HG02870 (cell line): Measurements from ENCODE around the gene SORCS2.

Experiments used
- ATAC-seq: cut with Tn5 transposase; IDR thresholded peaks from one replicate; pipeline ENCODE4 v1.9.1; 2021; ENCODE audit warnings: mild to moderate bottlenecking, moderate library complexity; ENCODE audit not compliant: unreplicated experiment

SORCS2 gene

DNA sequence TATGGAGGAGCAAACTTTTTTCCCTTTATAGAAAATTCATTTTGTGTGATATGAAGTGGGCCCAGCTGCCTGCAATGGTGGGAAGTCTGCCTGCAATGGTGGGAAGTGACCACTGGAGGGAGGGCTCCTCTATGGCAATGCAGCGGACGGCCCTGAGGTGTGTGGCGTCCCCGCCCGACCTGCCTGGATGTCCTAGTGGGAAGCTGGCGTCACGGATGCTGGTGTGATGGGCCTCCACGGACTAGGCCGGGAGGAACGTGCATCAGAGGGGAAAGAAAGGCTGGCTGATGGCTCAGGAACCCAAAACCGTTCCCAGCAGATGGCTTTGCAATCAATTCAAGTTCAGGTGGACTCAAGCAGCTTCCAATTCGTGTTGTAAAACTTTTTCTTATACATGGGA lies 569.4 kb downstream of the SORCS2 start:
- ATAC-seq: peak; percentile 65

DNA sequence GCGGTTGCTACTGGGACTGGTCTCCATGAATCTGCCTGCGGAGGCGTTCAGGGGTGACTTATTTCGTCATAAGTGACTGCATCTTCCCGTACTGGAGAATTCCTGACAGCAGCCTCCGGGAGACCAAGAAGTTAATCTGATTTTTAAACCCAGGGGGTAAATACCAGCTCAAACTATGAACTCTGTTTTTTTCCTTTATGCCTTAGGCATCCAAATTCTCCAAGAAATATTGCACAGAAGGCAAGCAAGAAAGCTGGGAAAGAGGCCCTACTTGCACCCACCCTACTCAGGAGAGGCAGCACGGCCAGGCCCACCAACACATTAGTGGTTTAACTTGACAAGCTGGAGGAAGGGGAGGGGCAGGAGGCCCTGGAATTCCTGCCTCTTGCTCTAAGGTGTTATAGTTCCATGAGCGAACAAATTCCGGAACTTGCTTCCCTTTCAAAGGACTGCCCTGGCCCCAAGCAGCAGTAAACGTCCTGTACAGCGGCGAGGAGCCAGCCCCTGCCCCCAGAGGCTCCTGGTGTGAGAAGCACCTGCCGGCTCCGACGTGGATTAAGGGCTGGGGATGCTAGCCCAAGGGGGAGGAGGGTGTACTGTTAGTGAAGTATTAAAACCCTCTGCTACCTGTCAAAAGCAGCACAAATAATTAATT lies 570.2 kb downstream of the SORCS2 start:
- no peak for ATAC-seq

DNA sequence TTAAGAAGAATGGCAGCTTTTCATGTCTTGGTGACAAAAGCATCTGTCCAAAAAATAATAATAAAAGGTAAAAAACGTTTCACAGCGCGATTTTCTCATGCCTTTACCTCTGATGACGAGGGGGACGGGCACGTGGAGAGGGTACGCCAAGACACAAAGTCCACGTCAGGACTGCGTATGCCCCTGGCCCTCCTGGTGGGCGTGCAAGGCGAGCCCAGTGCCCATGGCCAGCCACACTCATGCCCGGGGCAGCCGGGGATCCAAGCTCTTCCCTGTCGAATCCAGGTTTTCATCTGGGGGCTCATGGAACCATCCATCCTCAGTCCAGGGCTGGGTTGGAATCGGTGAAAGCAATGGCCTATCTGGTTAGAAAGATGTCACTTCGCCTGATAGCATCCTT lies 570.8 kb downstream of the SORCS2 start:
- ATAC-seq: no peak

DNA sequence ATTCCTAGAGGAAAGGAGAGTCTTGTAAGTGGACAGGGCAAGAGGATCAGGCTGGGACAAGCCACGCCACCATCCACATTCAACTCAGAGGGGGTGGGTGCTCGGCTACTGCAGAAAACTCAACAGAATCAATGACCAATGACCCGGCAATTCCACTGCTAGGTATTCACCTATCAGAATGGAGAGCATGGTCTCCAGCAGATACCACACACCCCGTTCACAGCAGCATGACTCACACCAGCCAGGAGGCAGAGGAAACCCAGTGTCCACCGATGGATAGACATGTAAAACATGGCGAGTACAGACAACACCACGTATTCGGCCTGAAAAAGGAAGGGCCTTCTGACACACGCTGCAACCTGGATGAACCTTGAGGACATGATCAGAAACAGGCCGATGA lies 571.5 kb downstream of the SORCS2 start:
- no peak for ATAC-seq

DNA sequence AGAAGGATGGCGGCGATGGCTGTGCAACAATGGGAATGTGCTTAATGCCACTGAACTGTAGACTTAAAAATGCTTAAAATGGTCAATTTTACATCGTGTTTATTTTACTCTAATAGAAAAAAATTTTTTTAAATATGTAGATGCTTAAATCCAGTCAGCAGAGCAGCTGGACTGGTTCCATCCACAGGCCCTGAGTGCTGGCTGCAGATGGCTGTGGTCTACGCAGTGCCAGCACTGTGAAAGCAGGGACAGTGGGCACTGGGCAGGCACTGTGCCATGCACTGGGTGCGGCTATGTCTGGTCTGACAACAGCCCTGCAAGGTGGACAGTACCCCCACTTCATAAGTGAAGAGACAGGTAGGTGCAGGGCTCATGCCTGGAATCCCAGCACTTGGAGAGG lies 572.1 kb downstream of the SORCS2 start:
- ATAC-seq: no peak

DNA sequence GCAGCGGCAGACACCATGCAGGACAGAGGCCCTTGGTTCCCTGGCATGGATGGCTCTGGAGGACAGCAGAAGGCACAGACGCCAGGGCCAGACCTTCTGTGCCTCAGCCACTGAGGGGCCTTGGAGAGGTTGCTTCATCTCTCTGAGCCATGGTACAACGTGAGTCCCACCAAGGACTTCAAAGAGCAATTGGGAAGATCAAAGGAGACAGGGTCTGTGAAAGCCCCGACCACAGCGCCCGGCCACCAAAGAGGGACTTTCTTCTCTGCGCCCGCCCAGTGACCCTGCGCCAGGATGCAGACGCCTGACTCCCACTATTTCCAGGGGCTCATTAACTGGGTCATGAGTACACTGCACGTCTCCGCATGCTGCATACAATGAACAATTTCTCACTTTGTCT lies 573.3 kb downstream of the SORCS2 start:
- ATAC-seq: no peak

DNA sequence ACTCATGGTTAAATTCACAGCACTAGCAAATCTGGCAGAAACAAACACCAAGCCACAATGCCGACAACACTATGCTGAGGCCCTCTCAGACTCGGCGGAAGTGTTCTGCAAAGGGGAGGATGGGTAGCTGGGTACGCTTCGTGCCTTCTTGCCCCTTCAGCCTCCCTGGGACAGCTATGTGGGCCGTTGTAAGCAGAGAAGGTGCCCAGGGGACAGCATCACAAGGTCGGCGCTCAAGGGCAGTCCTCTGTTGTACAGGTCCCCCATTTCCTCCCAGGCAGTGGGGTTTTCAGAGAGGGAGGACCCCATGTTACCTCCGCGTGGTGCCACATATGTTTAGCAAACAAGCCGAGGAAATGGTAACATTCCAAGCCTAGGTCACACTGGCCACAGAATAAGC lies 573.7 kb downstream of the SORCS2 start:
- no peak for ATAC-seq

DNA sequence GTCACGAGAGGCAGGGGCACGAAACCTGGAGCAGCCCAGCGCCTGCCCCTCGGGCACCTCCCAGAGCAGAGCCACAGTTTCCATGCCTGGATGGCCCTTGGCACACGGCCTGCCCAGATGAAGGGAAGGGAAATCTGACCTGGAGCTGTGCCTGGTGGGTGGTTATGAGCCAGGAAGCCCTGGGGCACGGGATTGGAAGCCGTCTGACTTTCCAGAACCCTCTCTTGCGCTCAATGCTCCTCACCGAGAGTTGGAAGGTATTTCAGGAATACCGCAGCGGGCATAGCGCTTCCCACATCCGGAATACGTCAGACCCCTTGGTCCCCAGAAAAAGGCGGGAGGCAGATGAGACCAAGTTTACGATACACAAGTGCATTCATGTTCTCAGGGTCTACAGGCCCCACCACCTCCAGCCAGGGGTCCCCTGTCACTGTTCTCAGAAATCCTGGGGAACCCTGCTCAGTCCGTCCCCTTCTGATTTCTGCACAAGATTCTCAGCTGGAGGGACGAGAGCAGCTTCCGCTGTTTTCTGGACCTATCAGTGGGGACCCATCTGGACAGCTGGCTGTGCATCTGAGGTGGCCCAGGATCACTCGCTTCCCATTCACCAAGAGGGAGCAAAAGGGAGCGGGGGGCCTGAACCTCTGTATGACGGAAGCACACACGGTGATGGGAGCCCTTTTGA lies 574.5 kb downstream of the SORCS2 start:
- ATAC-seq: no peak

DNA sequence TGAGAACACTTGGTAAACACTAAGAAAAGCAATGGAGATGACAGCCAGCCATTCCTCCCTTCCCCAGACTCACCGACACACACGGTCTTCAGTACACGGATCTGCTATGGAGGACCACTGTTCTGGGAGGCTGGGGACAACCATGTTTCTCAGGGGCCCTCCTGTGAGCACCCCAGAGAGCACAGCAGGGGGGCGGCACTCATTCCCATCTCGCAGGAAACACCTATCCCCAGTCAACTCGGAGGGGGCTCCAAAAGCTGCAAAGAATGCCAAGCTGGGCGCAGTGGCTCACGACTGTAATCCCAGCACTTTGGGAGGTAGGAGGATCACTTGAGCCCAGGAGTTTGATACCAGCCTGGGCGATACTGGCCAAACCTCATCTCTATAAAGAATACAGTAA lies 575.2 kb downstream of the SORCS2 start:
- no peak for ATAC-seq

DNA sequence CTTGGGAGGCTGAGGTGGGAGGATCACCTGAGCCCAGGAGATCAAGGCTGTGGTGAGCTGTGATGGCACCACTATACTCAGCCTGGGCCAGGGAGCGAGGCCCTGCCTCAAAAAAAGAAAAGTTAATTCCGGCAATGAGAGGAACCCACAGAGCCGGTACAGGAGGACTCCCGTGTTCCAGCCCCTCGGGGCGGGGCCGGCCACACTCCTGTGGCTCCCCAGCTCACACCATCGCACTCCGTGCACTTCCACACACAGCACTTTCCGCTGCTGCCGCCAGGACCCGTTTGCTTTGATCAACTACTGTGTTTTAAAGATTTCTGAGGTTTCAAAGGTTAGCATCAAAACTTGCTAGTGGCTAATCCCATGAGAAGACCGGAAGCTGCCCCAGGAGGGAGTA lies 575.6 kb downstream of the SORCS2 start:
- no peak for ATAC-seq

DNA sequence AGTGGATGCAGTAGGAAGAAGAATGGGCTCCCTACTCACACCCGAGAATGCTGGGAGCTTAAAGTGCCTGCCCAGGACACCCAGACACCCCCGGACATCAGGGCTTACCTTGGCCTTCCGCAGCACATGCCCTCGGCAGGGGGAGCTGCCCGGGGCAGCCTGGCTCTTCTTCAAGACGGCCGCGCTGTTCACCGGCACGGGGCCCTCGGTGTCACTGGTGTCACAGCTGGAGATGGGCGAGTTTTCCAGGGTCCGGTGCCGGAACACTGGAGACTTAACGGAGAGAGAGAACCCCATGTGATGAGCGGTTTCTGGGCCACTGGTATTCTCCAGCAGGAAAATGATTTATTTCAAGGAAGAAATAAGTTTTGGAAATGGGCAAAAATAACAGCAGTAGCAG lies 576.4 kb downstream of the SORCS2 start:
- no peak for ATAC-seq

DNA sequence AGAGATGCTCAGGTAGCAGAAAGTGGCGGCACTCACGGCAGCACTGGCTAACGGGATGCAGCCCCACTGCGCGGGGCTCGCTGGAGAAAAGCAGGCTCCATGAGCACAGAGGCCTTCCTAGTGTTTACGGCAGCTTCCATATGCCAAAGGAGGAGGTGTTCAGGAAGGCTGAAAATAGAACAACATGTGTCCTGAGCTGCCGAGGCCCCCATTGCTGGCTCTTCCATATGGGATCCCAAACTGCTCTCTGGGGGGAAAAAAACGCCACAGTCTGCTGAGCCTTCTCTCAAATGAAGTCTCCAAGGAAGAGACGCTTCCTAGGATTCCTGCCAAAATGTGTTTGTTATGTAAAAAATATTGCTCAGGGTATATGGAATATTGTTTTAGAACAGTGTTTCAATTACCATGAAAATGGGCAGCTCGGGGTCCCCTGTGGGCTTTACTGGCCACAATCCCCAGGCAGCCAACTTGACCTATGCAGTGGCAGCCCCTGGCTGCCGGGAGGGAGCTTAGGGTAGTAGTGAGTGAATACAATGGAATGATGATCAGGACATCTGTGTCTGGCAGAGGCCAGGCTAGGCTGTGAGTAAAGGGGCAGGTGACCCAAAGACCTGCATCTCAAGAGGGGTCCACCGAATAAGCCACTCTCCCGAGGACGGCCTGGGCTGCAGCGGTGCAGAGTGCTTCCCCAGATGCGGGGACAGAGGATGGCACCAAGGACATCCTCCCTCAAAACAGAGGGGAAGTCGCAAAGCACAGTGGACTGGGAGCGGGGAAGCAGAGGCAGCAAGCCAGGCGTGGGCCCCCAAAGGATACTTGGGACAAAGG lies 577.3 kb downstream of the SORCS2 start:
- ATAC-seq: no peak

DNA sequence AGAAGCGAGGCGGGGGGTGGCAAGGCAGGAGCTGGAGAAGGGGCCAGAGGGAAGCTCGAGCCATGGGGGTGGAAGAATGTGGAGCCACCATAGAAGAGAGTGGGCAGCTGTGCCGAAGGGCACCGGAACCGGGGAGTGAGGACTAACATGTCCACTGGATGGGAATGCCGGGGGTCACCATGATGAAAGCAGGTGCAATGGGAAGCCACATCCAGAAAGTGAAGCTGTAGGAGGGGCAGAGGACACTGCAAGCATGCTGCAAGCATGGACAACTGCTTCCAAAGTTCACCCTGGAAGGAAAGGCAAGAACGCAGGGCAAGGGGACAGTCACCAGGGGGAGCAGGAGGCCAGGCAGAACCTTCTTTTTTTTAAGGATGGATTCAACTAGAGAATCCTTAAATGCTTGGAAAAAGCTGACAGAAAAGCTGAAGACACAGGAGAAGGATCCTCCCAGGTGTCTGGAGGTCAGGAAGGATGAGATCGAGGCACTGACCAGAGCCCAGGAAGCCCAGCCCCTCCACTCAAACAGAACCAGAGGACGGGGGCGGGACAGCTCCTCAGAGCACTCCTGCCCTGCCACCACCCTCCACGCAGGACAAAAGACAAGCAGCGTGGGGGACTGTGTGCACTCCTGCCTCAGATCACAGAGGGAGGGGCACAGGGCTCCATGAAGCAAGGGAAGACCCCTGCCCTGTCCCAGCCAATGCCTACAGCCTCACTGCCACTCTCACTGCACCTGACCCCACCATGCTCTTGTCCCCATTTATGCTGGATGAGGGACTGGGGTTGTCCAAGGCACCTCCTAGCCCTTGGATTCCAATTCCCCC lies 578.1 kb downstream of the SORCS2 start:
- no peak for ATAC-seq

DNA sequence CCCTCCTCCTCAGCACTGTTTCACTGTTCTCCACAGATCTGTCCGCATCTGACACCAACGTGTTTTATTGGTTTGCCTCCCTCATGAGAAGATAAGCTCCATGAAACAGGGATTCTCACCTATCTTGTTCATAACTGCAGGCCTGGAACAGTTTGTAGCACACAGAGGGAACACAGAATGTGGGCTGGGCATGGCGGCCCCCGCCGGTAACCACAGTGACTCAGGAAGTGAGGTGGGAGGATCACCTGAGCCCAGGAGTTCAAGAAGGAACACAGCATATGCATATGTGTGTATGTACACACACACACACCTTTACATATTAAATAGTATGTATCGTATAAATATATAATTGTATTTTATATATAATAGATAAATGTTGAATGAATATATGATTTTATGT lies 578.7 kb downstream of the SORCS2 start:
- no peak for ATAC-seq

DNA sequence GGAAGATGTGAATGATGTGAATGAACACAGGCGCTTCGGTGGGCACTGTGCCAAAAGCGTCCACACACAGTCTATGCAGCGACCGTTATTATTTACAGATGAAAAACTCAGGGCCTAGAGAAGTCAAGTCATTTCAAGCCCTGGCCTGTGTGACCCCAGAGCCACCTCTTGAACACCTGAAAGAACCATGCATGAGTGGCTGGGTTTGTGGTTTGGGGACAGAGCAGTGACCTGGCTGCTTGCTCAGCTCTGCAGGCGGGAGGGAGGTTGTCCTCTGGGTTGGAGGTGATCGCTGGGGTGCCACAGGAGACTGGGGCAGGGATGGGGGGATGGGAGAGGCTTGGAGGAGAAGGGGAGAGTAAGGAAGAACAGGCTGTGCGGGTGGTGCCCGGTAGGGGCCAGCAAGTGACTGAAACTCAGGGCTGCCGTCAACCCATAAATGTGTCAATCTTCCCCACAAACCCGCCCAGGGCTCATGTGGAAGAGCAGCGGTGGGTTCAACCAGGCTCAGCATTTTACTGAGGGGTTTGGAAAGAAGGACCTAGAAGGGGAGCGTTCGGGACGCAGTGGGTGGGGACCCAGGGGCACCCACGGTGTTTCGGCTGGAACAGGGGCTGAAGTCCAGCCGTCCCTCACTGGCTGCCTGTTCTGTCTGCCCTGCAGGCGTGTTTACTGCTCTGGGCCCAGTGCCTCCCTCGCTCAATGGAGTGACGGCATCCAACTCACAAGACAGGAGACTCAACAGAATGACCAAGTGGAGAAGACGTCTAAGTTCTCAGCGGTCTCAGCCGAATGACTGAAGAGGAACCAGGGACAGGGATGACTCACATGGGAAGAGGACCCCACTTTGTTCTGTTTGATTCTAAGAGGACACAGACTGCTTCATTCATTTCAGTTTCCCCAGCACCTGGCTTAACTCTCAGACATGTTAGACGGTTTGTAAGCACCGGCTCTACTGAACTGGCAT lies 579.5 kb downstream of the SORCS2 start:
- peak; percentile 91 for ATAC-seq

DNA sequence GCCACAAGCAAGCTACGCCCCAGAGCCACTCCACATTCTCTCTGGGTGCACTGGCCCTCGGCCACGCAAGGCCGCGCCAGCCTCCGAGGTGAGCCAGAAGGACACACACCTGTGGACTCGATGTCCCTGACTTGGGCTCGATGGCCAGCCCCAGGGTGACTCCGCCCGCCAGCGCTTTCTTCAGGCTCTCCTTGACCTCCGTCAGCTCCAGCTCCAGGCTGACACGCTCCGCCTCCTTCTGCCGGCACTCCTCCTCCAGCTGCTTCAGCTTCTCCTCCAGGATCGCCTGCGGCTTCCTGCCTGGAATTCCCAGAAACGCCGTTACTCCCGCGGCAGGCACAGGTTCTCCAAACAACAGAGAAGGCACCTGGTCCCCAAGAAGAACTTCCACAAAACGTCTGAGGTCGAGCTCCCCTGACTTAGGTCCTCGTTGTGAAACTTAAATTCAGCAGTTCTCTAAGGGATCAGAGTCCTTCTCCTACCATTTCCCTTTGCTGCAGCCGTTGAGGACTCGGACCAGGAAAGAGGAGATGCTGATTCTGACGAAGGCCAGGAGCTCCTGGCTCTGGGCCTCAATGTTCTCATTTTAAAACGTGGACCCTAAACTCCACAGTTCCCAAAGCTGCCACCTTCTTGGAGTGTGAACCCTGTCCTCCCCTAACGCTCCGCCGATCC lies 580.5 kb downstream of the SORCS2 start:
- no peak for ATAC-seq

DNA sequence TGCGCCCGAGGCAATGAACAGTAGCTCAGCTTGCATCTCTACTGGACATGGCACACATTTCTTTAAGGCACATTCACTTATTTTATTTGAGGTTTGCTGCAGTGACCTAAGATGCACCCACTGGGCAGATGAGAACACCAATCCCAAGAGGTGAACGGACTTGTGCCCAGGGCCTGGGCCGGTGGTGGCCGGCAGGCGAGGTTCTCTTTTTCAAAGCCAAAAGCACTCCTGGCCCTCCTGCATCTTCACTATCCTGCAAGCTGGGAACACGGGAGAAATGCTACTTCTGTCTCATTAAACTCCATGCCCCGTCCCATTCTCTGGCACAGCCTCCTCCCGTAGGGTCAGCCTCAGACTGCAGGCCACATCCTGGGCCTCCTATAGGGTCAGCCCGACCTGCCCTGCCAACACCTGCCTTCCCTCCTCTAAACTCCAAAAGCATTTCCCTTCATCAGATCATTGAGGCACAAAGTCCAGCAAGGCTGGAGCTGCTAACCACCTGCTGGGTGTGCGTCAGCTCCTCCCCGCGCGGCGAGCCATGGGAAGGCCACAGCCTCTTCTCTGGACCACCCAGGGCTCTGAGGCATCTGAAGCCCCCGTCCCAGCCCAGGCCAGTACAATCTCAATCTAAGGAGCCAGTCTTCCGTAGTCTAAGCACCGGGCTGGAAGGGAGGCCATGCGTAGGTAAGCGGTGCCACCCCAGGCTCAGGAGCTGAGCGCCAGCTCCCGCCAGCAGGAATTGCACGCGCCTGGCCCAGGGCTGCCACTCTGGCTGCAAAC lies 581.3 kb downstream of the SORCS2 start:
- no peak for ATAC-seq
